HL-60 (cell line): ENCODE results near the gene MOB3B.
"Not testable (repeated sequence)": the region's sequence is repeated elsewhere in the genome, so short reads cannot be mapped to it uniquely, and the experiment has no call there.

Source experiments
- DNase-seq, 2 experiments: peaks; one replicate each; pipeline ENCODE4 v3.0.0-alpha.2; 2010 to 2020; ENCODE audit warnings: low read depth in 1 of 2, low spot score in 1 of 2
- H3K27ac ChIP-seq: fragments of 250-450 bp; sonication (Bioruptor Pico); replicated peaks from 2 replicates; pipeline ENCODE4 v1.5.1; 2020; ENCODE audit warnings: mild to moderate bottlenecking, moderate library complexity
- H3K27me3 ChIP-seq: fragments of 250-450 bp; sonication (Bioruptor Pico); 2 replicates; pipeline ENCODE4 v1.5.1; 2021; ENCODE audit warnings: mild to moderate bottlenecking, moderate library complexity; ENCODE audit not compliant: insufficient read depth, poor library complexity, severe bottlenecking
- H3K4me3 ChIP-seq: replicated peaks from 2 replicates; pipeline ENCODE4 v1.5.1; 2011; ENCODE audit warnings: mild to moderate bottlenecking, control low read depth, low read length; ENCODE audit not compliant: insufficient read depth
- GABPA ChIP-seq: IDR thresholded peaks from 2 replicates; pipeline ENCODE4 v1.6.1; 2012; ENCODE audit warnings: low read depth
- POLR2AphosphoS5 ChIP-seq: IDR thresholded peaks from 2 replicates; pipeline ENCODE4 v1.6.1; 2012; ENCODE audit warnings: low read depth
- SPI1 ChIP-seq: IDR thresholded peaks from 2 replicates; pipeline ENCODE4 v1.6.1; 2012; ENCODE audit warnings: low read depth, mild to moderate bottlenecking, borderline replicate concordance
- TF ChIP-seq, protein P1 (sequence below): IDR thresholded peaks from one replicate; pipeline ENCODE4 v1.5.1; 2011; ENCODE audit warnings: low read length, control low read depth, inconsistent platforms; ENCODE audit not compliant: insufficient read depth
- TF ChIP-seq, protein P2 (sequence below): IDR thresholded peaks from 2 replicates; pipeline ENCODE4 v1.6.1; 2012; ENCODE audit warnings: low read depth; ENCODE audit not compliant: insufficient replicate concordance

Gene MOB3B

DNA sequence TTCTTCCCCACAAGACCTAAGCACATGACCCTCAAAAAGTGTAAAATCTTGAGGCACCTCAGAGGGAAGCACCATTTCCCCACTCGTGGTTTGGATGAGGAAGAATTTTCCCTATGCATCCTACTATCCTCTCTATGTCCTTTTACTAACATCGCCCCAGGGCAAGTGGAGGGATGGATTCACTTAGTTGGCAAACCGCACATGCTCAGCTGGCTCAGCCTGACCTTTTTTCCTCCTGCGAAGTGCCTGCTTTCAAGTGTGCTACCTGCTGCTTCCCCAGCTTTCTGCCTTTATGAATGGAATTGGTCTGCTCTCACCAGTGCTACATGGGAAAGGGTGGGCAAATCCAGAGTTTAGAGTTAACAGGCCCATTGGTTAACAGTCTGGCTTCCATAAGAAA is 62.1 kb downstream of the MOB3B start:
- Histone ChIP-seq H3K27ac (no peak overlapping the region), H3K4me3 (no peak overlapping the region), H3K27me3 (no peaks in the 10 kb centered on the region)
- DNase-seq = no peak
- no peak for TF ChIP-seq GABPA
- TF ChIP-seq, protein P1, sequence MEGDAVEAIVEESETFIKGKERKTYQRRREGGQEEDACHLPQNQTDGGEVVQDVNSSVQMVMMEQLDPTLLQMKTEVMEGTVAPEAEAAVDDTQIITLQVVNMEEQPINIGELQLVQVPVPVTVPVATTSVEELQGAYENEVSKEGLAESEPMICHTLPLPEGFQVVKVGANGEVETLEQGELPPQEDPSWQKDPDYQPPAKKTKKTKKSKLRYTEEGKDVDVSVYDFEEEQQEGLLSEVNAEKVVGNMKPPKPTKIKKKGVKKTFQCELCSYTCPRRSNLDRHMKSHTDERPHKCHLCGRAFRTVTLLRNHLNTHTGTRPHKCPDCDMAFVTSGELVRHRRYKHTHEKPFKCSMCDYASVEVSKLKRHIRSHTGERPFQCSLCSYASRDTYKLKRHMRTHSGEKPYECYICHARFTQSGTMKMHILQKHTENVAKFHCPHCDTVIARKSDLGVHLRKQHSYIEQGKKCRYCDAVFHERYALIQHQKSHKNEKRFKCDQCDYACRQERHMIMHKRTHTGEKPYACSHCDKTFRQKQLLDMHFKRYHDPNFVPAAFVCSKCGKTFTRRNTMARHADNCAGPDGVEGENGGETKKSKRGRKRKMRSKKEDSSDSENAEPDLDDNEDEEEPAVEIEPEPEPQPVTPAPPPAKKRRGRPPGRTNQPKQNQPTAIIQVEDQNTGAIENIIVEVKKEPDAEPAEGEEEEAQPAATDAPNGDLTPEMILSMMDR = no peak
- no peak for TF ChIP-seq SPI1
- no peak for TF ChIP-seq POLR2AphosphoS5
- TF ChIP-seq, protein P2, sequence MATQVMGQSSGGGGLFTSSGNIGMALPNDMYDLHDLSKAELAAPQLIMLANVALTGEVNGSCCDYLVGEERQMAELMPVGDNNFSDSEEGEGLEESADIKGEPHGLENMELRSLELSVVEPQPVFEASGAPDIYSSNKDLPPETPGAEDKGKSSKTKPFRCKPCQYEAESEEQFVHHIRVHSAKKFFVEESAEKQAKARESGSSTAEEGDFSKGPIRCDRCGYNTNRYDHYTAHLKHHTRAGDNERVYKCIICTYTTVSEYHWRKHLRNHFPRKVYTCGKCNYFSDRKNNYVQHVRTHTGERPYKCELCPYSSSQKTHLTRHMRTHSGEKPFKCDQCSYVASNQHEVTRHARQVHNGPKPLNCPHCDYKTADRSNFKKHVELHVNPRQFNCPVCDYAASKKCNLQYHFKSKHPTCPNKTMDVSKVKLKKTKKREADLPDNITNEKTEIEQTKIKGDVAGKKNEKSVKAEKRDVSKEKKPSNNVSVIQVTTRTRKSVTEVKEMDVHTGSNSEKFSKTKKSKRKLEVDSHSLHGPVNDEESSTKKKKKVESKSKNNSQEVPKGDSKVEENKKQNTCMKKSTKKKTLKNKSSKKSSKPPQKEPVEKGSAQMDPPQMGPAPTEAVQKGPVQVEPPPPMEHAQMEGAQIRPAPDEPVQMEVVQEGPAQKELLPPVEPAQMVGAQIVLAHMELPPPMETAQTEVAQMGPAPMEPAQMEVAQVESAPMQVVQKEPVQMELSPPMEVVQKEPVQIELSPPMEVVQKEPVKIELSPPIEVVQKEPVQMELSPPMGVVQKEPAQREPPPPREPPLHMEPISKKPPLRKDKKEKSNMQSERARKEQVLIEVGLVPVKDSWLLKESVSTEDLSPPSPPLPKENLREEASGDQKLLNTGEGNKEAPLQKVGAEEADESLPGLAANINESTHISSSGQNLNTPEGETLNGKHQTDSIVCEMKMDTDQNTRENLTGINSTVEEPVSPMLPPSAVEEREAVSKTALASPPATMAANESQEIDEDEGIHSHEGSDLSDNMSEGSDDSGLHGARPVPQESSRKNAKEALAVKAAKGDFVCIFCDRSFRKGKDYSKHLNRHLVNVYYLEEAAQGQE = no peak

DNA sequence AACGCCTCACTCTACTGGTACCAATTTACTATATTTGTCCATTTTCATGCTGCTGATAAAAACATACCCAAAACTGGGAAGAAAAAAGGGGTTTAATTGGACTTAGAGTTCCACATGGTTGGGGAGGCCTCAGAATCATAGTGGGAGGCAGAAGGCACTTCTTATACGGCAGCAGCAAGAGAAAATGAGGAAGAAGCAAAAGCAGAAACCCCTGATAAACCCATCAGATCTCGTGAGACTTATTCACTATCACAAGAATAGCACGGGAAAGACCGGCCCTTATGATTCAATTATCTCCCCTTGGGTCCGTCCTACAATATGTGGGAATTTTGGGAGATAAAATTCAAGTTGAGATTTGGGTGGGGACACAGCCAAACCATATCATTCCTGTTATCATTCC is 63.1 kb downstream of the MOB3B start:
- not testable (repeated sequence) for DNase-seq, H3K27ac ChIP-seq

DNA sequence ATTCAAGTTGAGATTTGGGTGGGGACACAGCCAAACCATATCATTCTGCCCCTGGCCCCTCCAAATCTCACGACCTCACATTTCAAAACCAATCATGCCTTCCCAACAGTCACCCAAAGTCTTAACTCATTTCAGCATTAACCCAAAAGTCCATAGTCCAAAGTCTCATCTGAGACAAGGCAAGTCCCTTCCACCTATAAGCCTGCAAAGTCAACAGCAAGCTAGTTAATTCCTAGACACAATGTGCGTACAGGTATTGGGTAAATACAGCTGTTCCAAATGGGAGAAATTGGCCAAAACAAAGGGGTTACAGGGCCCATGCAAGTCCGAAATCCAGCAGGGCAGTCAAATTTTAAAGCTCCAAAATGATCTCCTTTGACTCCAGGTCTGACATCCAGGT is 64.7 kb downstream of the MOB3B start:
- not testable (repeated sequence) for H3K27ac ChIP-seq, DNase-seq, H3K4me3 ChIP-seq, H3K27me3 ChIP-seq

More for the DNA sequence above, 63.1 kb downstream of the MOB3B start:
- not testable (repeated sequence) for H3K27me3 ChIP-seq, H3K4me3 ChIP-seq

DNA sequence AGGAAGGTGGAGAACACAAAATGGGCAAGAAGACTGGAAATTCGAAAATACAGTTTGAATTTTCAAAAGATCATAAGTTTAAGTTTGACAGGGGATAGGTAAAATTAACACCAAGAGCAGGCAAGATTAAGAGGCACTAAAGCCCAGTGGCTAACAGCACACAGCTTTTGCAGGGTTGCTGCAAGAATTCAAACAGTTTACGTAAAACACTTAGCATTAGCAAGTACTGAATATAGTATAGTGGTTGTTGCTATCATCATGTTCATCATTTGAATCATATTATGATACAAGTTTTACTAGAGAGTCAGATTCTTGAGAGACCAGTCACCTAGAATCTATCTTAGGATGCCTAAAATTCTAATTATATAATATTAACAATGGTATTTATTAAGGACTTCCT is 66.8 kb downstream of the MOB3B start:
- no peak overlapping the region for H3K27ac ChIP-seq
- no peak for DNase-seq
- H3K27me3 ChIP-seq = no peaks in the 10 kb centered on the region

More for the DNA sequence above, 66.8 kb downstream of the MOB3B start:
- no peak overlapping the region for H3K4me3 ChIP-seq
- TF ChIP-seq, protein P1 = no peak
- TF ChIP-seq GABPA (no peak), POLR2AphosphoS5 (no peak), SPI1 (no peak)
- TF ChIP-seq, protein P2 = no peak
